A673 (cell line): ENCODE results near the gene ZNF74. TPM values are rescaled to one million over a fixed set of nuclear protein-coding genes. Genes with fewer than 3 reads are reported as not detected.

Source experiments
- BruUV-seq: library from RNA; stranded (reverse); fragments of 400-500 nt; replicated peaks from 2 replicates; lab custom pipeline; 2021; lab: Mats Ljungman, UMichigan
- CTCF ChIA-PET: fragments of 300-600 bp; sonication (Branson Sonifier 250); formaldehyde crosslinking; loops from one replicate; lab custom pipeline; 2022; ENCODE audit warnings: antibody characterized with exemption; lab: Charles Lee
- POLR2A ChIA-PET: fragments of 300-600 bp; sonication (Branson Sonifier 250); formaldehyde crosslinking; loops from one replicate; lab custom pipeline; 2022; ENCODE audit warnings: antibody characterized with exemption; ENCODE audit not compliant: low non-redundant PET; lab: Charles Lee
- DNase-seq: peaks from one replicate; pipeline ENCODE4 v3.0.0-alpha.2; 2015; ENCODE audit warnings: low spot score
- H3K27ac ChIP-seq: fragments of 200-600 bp; sonication (generic); 2 replicates; pipeline ENCODE4 v1.5.1; 2016; ENCODE audit warnings: mixed run types, low read depth, mild to moderate bottlenecking, mixed read lengths, antibody characterized with exemption, low read length; ENCODE audit not compliant: poor library complexity, severe bottlenecking
- H3K27me3 ChIP-seq: fragments of 200-600 bp; sonication (generic); replicated peaks from 2 replicates; pipeline ENCODE4 v1.6.1; 2017; ENCODE audit warnings: mixed run types, low read depth, mild to moderate bottlenecking, mixed read lengths, antibody characterized with exemption, low read length; ENCODE audit not compliant: insufficient read depth, poor library complexity
- H3K36me3 ChIP-seq: fragments of 200-600 bp; sonication (generic); 2 replicates; pipeline ENCODE4 v1.6.1; 2016; ENCODE audit warnings: mixed run types, mild to moderate bottlenecking, mixed read lengths, antibody characterized with exemption, low read length; ENCODE audit not compliant: insufficient read depth, poor library complexity, severe bottlenecking
- H3K4me1 ChIP-seq: fragments of 200-600 bp; sonication (generic); 2 replicates; pipeline ENCODE4 v1.6.1; 2017; ENCODE audit warnings: mixed run types, mild to moderate bottlenecking, mixed read lengths, antibody characterized with exemption, low read length; ENCODE audit not compliant: insufficient read depth, poor library complexity, severe bottlenecking
- H3K4me3 ChIP-seq: fragments of 200-600 bp; sonication (generic); 2 replicates; pipeline ENCODE4 v1.5.1; 2016; ENCODE audit warnings: low read depth, mixed run types, mild to moderate bottlenecking, mixed read lengths, low read length; ENCODE audit not compliant: poor library complexity, severe bottlenecking
- H3K9me3 ChIP-seq: fragments of 200-600 bp; sonication (generic); 2 replicates; pipeline ENCODE4 v1.6.1; 2016; ENCODE audit warnings: mixed run types, low read depth, mild to moderate bottlenecking, mixed read lengths, antibody characterized with exemption, low read length; ENCODE audit not compliant: poor library complexity, severe bottlenecking
- CTCF ChIP-seq: fragments of 300-800, 200-600 bp; sonication (generic); conservative IDR thresholded peaks from 2 replicates; pipeline ENCODE4 v1.5.1; 2017; ENCODE audit warnings: low read depth, mild to moderate bottlenecking, antibody characterized with exemption, low read length, moderate library complexity, mixed read lengths
- EZH2 ChIP-seq: fragments of 200-600 bp; sonication (generic); IDR thresholded peaks from 2 replicates; pipeline ENCODE4 v1.6.1; 2017; ENCODE audit warnings: borderline replicate concordance, low read depth, mild to moderate bottlenecking, mixed read lengths, antibody characterized with exemption, low read length; ENCODE audit not compliant: poor library complexity, severe bottlenecking
- intact Hi-C: fragments of 100-400 bp; cut with micrococcal nuclease; formaldehyde crosslinking; loops from one replicate; pipeline ENCODE4 v1.10.0; 2022; ENCODE audit not compliant: unreplicated experiment
- total RNA-seq: library from RNA; stranded (reverse); gene quantifications from 2 replicates; pipeline ENCODE4 v1.2.3, GENCODE V29; 2021

The ZNF74 gene
- total RNA-seq, 1 experiment from 2014 or later, result 37.2 TPM

GRCh38 chr22:20436768-20437612 lies 43.0 kb downstream of the ZNF74 start:
- TF ChIP-seq EZH2, result peak; percentile 38
- no peak for TF ChIP-seq CTCF
- POLR2A ChIA-PET, result no interaction called here

GRCh38 chr22:20437613-20438426 lies 43.9 kb downstream of the ZNF74 start, which contains the start of gene SCARF2:
Gene SCARF2 (minus strand): TSS chr22:20437825. CDS start chr22:20437754, 71 bp downstream.
- no peak within 1 kb of the TSS for H3K27ac ChIP-seq
- ChIA-PET POLR2A (no interaction called here), CTCF (no interaction called here)
- peaks cover 5% of the 10 kb centered on the region for H3K36me3 ChIP-seq
- TF ChIP-seq EZH2 (no peak), CTCF (no peak)
- H3K4me3 ChIP-seq, result peak within 1 kb of the TSS; percentile 49
- DNase-seq, result no peak
- H3K4me1 ChIP-seq, result peaks cover 9% of the 10 kb centered on the region
- intact Hi-C loops, result no loop called here
- BruUV-seq, result no TSS peak
- H3K9me3 ChIP-seq, result no peaks in the 10 kb centered on the region
- peaks cover 10% of the 10 kb centered on the region for H3K27me3 ChIP-seq

More at GRCh38 chr22:20436768-20437612, 43.0 kb downstream of the ZNF74 start:
- intact Hi-C loops, result no loop called here
- Histone ChIP-seq H3K4me3 (peak overlapping the region; percentile 49), H3K27ac (no peak overlapping the region), H3K27me3 (peaks cover 10% of the 10 kb centered on the region), H3K36me3 (peaks cover 2% of the 10 kb centered on the region), H3K4me1 (peaks cover 9% of the 10 kb centered on the region), H3K9me3 (no peaks in the 10 kb centered on the region)
- no TSS peak for BruUV-seq
- DNase-seq, result no peak
- CTCF ChIA-PET, result no interaction called here

- DNase-seq, result no peak
- no peaks in the 10 kb centered on the region for H3K9me3 ChIP-seq
- H3K4me1 ChIP-seq, result peaks cover 9% of the 10 kb centered on the region
- H3K4me3 ChIP-seq, result peak overlapping the region; percentile 49
- BruUV-seq, result no TSS peak
- peaks cover 5% of the 10 kb centered on the region for H3K36me3 ChIP-seq
- no peak for TF ChIP-seq EZH2
- TF ChIP-seq CTCF, result no peak
- peaks cover 10% of the 10 kb centered on the region for H3K27me3 ChIP-seq
- CTCF ChIA-PET, result no interaction called here
- intact Hi-C loops, result no loop called here
- H3K27ac ChIP-seq, result no peak overlapping the region
- POLR2A ChIA-PET, result no interaction called here
Observed at GRCh38 chr22:20438427-20438677, 44.4 kb downstream of the ZNF74 start.
